Stimulated activated CD4-positive, alpha-beta T cell treated with anti-CD3 and anti-CD28 coated beads, Interleukin-12 subunit alpha, Interleukin-12 subunit beta, amount 100 ng/mL, for 48 hours (primary cell): ENCODE results near the gene RIMBP2.
"Not testable (repeated sequence)": the region's sequence is repeated elsewhere in the genome, so short reads cannot be mapped to it uniquely, and the experiment has no call there.

Experiments
- DNase-seq, 3 donors: peaks; one replicate each; pipeline ENCODE4 v3.0.0-alpha.2; 2020; ENCODE audit warnings: low read depth in 2 of 3, low spot score in 1 of 3

The RIMBP2 gene

GRCh38 chr12:130603396-130603965, 112.6 kb downstream of the RIMBP2 start:
- no peak for DNase-seq

DNA sequence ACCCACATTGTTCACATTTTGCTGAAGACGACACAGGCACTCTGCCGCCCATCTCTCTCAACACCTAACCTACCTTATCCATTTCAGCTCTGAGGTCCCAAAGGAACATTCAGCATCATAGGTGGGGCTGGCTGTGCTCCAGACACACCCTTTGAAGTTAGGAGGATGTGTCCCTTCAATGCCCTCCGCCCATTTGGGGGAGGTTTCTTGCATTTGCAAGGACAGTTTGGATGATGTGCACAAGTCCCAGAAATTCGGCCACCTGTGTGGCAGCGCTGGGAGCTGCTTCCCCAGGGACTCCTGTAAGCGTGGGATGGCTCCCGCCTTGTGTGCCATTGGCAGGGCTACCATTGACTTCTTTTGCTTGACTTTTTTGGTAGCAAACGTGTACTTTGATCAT, 113.8 kb downstream of the RIMBP2 start:
- DNase-seq, result no peak

GRCh38 chr12:130601327-130601726, 114.8 kb downstream of the RIMBP2 start:
- DNase-seq, result no peak

- no peak for DNase-seq
Observed at GRCh38 chr12:130596241-130596640, 119.9 kb downstream of the RIMBP2 start.

DNA sequence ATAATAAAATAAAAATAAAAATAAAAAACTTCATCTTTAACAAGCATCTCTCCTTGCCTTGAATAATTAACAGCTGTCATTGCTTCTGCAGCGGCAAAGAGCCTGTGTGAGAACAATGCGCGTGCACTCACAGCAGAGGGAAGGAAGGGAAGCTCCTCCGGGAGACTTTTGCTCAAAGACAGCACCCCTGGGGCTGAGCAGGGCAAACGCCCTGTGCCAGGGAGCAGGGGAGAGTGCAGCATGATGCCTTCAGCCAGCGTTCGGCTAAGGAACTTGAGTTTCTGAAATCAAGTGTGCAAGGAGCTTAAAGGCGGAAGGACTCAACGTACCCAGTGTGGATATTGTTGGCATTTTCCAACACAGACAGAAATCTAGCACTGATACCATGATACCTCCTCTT, 120.5 kb downstream of the RIMBP2 start:
- DNase-seq, result no peak

GRCh38 chr12:130593056-130593455, 123.0 kb downstream of the RIMBP2 start:
- no peak for DNase-seq

DNA sequence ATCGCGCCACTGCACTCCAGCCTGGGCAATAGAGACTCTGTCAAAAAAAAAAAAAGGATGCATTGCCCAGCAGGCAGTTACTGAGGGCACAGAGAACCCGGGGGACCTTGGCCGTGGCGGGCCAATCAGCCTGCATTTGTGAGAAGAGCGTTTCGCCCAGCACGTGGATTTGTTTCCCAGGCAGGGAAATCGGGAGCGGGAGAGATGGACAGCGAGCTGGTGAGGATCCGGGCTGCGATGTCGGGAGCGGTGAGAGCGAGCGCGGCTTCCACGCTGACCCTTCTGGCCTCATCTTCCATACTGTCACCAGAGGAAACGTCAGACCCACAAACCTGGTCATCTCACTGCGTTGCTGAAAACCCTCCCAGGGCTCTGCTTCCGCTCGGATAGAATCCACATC, 123.5 kb downstream of the RIMBP2 start:
- no peak for DNase-seq

DNA sequence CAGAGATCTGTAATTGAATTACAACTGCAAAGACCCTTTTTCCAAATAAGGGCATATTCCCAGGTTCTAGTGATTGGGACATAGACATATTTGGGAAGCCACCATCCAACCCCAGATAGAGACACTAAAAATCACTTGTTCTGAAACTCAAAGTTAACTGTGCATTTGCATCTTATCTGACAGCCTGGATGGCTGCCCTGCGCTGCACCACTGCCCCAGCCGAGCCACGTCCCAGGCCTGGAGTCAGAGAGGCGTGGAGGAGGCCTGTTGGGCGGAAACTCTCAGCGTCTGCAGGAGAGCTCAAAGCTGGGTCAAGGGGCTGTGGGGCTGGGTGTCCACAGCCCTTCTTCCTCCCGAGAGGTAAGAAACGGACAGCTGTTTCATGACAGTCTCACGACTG, 124.4 kb downstream of the RIMBP2 start:
- no peak for DNase-seq

- DNase-seq, result no peak
Observed at GRCh38 chr12:130590685-130591084, 125.4 kb downstream of the RIMBP2 start.

- no peak for DNase-seq
Observed at GRCh38 chr12:130589540-130590317, 126.4 kb downstream of the RIMBP2 start.

DNA sequence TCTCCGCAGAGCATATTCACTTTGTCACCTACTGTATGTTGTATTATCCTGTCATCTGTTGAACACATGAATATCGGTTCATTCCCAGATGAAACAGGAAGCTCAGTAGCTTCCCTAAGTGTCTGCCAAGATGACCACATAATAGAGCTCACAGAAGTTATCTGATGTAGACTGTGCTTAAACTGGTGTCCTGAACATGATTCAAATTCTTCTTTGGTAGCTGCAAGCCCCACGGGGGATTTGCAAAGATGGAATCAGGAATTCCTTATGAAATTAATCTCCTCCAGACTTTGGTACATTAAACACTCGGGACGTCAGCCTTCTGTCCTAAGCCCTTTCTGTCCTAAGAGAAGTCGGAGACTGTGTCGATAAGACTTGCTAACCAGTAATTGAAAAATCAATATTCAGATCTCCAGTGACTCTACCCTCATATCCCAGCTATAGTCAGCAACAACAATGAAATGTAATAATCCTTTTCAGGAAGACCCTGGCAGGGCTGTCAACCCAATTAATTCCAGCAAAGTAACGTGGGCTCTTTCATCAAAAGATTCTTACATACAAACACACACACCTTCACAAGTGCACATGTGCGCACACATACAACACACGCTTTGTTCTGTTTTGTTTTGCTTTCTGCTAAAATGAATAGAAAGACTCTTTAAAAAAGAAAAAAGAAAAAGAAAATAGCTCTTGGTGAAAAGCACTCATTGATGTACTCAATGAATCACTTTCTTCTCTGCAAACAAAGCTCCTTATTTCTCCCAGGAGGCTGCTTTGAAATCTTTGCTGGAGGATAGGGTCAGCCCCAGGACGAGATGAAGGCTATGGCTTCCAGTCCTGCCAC, 127.2 kb downstream of the RIMBP2 start:
- DNase-seq, result no peak

DNA sequence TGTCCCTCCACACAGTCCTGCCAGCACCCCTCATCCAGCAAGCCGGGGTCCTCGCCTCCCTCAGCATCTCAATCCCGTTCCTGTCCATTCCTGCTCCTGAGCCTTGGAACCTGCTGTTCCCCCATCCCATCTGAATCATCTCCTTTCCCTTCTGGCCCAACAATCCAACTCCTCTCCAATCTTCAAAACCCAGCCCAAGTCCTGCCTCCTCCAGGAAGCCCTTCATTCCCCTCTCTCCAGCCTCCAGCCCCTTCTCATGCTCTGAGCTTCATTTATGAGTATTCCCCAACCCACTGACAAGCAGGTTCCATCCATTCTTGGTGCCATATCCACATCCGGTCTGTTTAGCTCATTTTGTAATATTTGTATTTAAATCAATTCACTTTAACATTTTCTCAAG, 128.1 kb downstream of the RIMBP2 start:
- DNase-seq, result no peak

- not testable (repeated sequence) for DNase-seq
Observed at GRCh38 chr12:130584475-130584874, 131.6 kb downstream of the RIMBP2 start.

- no peak for DNase-seq
Observed at GRCh38 chr12:130583800-130584199, 132.3 kb downstream of the RIMBP2 start.

DNA sequence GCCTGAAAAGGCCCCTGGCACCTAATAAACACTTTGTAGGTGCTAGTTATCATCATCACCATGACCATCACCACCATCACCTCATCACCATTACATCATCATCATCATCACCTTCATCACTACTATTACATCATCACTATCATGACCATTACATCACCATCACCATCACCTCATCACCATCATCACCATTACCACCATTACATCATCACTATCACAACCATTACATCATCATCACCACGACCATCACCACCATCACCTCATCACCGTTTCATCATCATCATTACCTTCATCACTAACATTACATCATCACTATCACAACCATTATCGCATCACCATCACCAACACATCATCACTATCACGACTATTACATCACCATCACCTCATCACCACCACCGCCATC, 132.8 kb downstream of the RIMBP2 start:
- DNase-seq, result no peak

DNA sequence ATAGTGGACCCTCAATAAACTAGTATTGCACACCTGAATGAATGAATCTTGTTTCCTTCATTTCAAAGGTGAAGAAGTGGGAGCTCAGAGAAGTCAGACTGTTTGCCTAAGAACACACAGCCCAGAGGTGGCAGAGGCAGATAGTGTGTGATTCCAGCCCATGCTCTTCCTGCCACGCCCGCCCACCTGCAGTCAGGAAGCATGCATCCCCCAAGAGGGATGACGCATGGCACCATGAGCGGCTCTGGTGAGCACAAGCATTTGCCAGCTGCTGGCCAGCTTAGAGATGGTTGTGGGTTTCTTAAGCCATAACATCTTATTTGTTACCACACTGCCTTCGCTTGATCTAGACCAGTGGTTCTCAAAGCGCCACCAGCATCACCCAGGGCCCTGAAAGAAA, 133.8 kb downstream of the RIMBP2 start:
- no peak for DNase-seq

GRCh38 chr12:130581782-130582181, 134.3 kb downstream of the RIMBP2 start:
- no peak for DNase-seq

DNA sequence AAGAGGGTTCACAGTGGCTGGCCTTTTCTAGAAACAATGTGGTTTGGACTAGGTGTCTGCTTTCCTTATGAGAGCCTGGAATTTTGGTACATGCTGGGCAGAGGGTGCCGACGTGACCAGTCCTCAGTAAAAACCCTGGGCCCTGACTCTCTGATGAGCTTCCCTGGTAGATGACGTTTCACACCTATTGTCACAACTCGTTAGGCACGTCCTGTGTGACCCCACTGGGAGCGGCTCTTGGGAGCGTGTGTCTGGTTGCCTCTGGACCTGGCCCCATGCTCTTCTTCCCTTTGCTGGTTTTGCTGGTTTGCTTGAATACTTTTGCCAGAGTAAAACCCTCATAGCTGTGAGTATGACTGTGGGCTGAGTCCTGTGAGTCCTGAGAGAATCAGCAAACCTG, 136.9 kb downstream of the RIMBP2 start:
- DNase-seq, result no peak

GRCh38 chr12:130577351-130577750, 138.7 kb downstream of the RIMBP2 start:
- DNase-seq, result no peak

GRCh38 chr12:130576371-130576816, 139.7 kb downstream of the RIMBP2 start:
- DNase-seq, result no peak

GRCh38 chr12:130574402-130574801, 141.7 kb downstream of the RIMBP2 start:
- DNase-seq, result no peak

GRCh38 chr12:130573766-130574165, 142.3 kb downstream of the RIMBP2 start:
- DNase-seq, result no peak
